ENCODE results near the gene CA5B.

DNA sequence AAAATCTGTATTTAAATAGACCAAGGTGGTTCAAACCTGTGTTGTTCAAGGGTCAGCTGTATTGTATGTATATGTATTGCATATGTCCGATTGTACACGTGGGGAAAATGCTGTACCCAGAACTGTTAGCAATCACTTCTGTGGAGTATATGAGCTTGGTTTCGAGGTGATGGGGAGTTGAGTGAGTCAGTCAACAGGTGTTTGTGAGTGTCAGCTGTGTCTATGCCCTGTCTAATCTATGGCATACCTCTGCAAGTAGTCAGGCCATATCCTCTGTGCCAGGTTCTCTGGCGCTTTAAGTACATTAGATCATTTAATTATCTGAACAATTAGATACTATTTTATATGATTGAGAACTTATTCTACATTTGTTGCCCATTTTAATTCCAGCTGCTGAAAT is 59.6 kb downstream of the CA5B start:
- TF ChIP-seq CTCF (IDR thresholded peaks at IDR 0.05) (no peak), EP300 (IDR thresholded peaks at IDR 0.05; ENCODE audit: low read depth) (no peak), POLR2AphosphoS5 (IDR thresholded peaks at IDR 0.05) (no peak)
